Fibroblast of lung (primary cell): Measurements from ENCODE around the gene AKR7A3. TPM values are rescaled to one million over a fixed set of nuclear protein-coding genes. Genes with fewer than 3 reads are reported as not detected.
A peak's percentile ranks its signal among the peaks of the same experiment; 100 is the strongest.

Experiments
- DNase-seq, 2 donors: peaks; one replicate each; pipeline versions ENCODE4 v3.0.0 to v3.0.0-alpha.2; 2010; ENCODE audit warnings: low read depth in 2 of 2
- H2AFZ ChIP-seq: 2 replicates; pipeline ENCODE4 v1.5.1; 2012; ENCODE audit warnings: low read length, control low read depth, inconsistent platforms
- H3K27ac ChIP-seq: 2 replicates; pipeline ENCODE4 v1.5.1; 2011; ENCODE audit warnings: low read length, control low read depth; ENCODE audit not compliant: insufficient read depth
- H3K27me3 ChIP-seq: 2 replicates; pipeline ENCODE4 v1.5.1; 2011; ENCODE audit warnings: mild to moderate bottlenecking, low read length; ENCODE audit not compliant: control insufficient read depth, insufficient read depth
- H3K36me3 ChIP-seq: 2 replicates; pipeline ENCODE4 v1.5.1; 2011; ENCODE audit warnings: low read length; ENCODE audit not compliant: control insufficient read depth, insufficient read depth
- H3K4me1 ChIP-seq: 2 replicates; pipeline ENCODE4 v1.5.1; 2011; ENCODE audit warnings: low read length; ENCODE audit not compliant: control insufficient read depth, insufficient read depth; ENCODE audit errors: extremely low read depth
- H3K4me2 ChIP-seq: 2 replicates; pipeline ENCODE4 v1.5.1; 2011; ENCODE audit warnings: low read length, control low read depth; ENCODE audit not compliant: insufficient read depth; ENCODE audit errors: extremely low read depth
- H3K4me3 ChIP-seq, 4 experiments: fragments of 200-600 bp in 1 of 4; sonication (generic) in 1 of 4; replicated peaks in 1 of 4; 2 replicates each; pipeline ENCODE4 v1.5.1; 2011 to 2016; ENCODE audit warnings: low read length in 4 of 4, low read depth in 3 of 4, mild to moderate bottlenecking in 3 of 4, control low read depth in 2 of 4, inconsistent platforms in 1 of 4, mixed read lengths in 1 of 4; ENCODE audit not compliant: insufficient read depth in 1 of 4; ENCODE audit errors: control extremely low read depth in 1 of 4
- H3K79me2 ChIP-seq: 2 replicates; pipeline ENCODE4 v1.5.1; 2012; ENCODE audit warnings: mild to moderate bottlenecking, low read length, inconsistent platforms; ENCODE audit not compliant: control insufficient read depth, insufficient read depth
- H3K9ac ChIP-seq: 2 replicates; pipeline ENCODE4 v1.5.1; 2011; ENCODE audit warnings: mild to moderate bottlenecking, low read length, control low read depth; ENCODE audit not compliant: insufficient read depth
- H3K9me3 ChIP-seq: 2 replicates; pipeline ENCODE4 v1.5.1; 2012; ENCODE audit warnings: low read depth, low read length; ENCODE audit not compliant: control insufficient read depth, insufficient read depth
- H4K20me1 ChIP-seq: 2 replicates; pipeline ENCODE4 v1.5.1; 2011; ENCODE audit warnings: low read length; ENCODE audit not compliant: control insufficient read depth, insufficient read depth; ENCODE audit errors: extremely low read depth
- EZH2 ChIP-seq: IDR thresholded peaks from 2 replicates; pipeline ENCODE4 v1.5.1; 2012; ENCODE audit warnings: low read length, control low read depth, mild to moderate bottlenecking; ENCODE audit errors: missing control alignments
- polyA plus RNA-seq, 2 donors: library from polyadenylated mRNA; depleted of rRNA in 1 of 2; stranded (reverse) in 1 of 2; unstranded in 1 of 2; fragments of >200 nt; gene quantifications; 2 replicates each; pipeline ENCODE4 v1.2.1, GENCODE V29; 2011 to 2012; ENCODE audit warnings: missing spikeins in 1 of 2
- total RNA-seq: library from RNA; depleted of rRNA; stranded (reverse); fragments of >200 nt; gene quantifications from 2 replicates; pipeline ENCODE4 v1.2.1, GENCODE V29; 2014
- TF ChIP-seq, protein P1 (sequence below), 2 donors: IDR thresholded peaks in 1 of 2; conservative IDR thresholded peaks in 1 of 2; 1 replicate in 1 of 2; 2 replicates in 1 of 2; pipeline ENCODE4 v1.5.1; 2011 to 2012; ENCODE audit warnings: low read length in 2 of 2, control low read depth in 1 of 2, inconsistent platforms in 1 of 2, low read depth in 1 of 2, mild to moderate bottlenecking in 1 of 2

AKR7A3 gene
- total and polyA plus RNA-seq, 2 donors (not counting 1 experiment from before 2014, with no cell fraction given) = 0.12 to 0.33 TPM

DNA sequence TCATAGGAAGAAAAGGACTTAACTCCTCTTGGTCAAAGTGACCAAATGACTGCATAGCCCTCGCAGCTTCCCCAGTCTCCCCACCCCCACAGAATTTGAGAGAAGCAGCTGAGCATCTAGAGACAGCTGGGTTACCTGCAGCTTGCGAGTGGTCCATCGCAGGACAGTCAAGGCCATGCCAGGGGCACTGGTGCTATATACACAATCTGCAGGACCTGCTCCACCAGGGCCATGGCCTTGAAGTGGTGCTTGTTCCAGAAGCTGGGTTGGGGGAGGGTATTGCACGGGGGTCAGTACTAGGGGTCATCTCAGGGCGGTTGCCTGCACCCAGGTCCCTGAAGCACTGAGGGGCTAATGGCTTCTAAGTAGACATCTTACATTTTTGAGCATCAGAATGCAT lies 26.5 kb downstream of the AKR7A3 start:
- Histone ChIP-seq H3K79me2 (no peaks in the 10 kb centered on the region), H3K27me3 (no peaks in the 10 kb centered on the region), H2AFZ (no peak overlapping the region), H3K9me3 (no peaks in the 10 kb centered on the region), H3K36me3 (peaks cover 13% of the 10 kb centered on the region), H3K9ac (no peak overlapping the region), H3K4me1 (peaks cover 6% of the 10 kb centered on the region), H3K4me3 (no peak overlapping the region), H4K20me1 (no peaks in the 10 kb centered on the region), H3K27ac (no peak overlapping the region), H3K4me2 (no peak overlapping the region)
- TF ChIP-seq, protein P1, sequence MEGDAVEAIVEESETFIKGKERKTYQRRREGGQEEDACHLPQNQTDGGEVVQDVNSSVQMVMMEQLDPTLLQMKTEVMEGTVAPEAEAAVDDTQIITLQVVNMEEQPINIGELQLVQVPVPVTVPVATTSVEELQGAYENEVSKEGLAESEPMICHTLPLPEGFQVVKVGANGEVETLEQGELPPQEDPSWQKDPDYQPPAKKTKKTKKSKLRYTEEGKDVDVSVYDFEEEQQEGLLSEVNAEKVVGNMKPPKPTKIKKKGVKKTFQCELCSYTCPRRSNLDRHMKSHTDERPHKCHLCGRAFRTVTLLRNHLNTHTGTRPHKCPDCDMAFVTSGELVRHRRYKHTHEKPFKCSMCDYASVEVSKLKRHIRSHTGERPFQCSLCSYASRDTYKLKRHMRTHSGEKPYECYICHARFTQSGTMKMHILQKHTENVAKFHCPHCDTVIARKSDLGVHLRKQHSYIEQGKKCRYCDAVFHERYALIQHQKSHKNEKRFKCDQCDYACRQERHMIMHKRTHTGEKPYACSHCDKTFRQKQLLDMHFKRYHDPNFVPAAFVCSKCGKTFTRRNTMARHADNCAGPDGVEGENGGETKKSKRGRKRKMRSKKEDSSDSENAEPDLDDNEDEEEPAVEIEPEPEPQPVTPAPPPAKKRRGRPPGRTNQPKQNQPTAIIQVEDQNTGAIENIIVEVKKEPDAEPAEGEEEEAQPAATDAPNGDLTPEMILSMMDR (conservative IDR thresholded peaks at IDR 0.05 in 1 of 2, IDR thresholded peaks at IDR 0.05 in 1 of 2; ENCODE audit: low read depth in 1 of 2, low read length in 2 of 2) = no peak
- TF ChIP-seq EZH2 = no peak
- no peak for DNase-seq

GRCh38 chr1:19260211-19261138 lies 28.1 kb downstream of the AKR7A3 start:
- Histone ChIP-seq H4K20me1 (no peaks in the 10 kb centered on the region), H3K9ac (no peak overlapping the region), H3K4me1 (peaks cover 6% of the 10 kb centered on the region), H3K27me3 (no peaks in the 10 kb centered on the region), H3K9me3 (no peaks in the 10 kb centered on the region), H2AFZ (no peak overlapping the region), H3K36me3 (peaks cover 15% of the 10 kb centered on the region), H3K79me2 (peaks cover 2% of the 10 kb centered on the region), H3K27ac (peak overlapping the region; percentile 50), H3K4me3 (no peak overlapping the region), H3K4me2 (peak overlapping the region; percentile 21)
- no peak for TF ChIP-seq EZH2
- TF ChIP-seq, protein P1 (conservative IDR thresholded peaks at IDR 0.05 in 1 of 2, IDR thresholded peaks at IDR 0.05 in 1 of 2; ENCODE audit: low read depth in 1 of 2, low read length in 2 of 2) = no peak
- DNase-seq = peak; percentile 69 to 89

- Histone ChIP-seq H3K4me1 (peaks cover 8% of the 10 kb centered on the region), H3K4me3 (no peak overlapping the region), H4K20me1 (no peaks in the 10 kb centered on the region), H3K9me3 (no peaks in the 10 kb centered on the region), H3K27ac (no peak overlapping the region), H3K27me3 (no peaks in the 10 kb centered on the region), H3K36me3 (peaks cover 15% of the 10 kb centered on the region), H3K9ac (no peak overlapping the region), H3K4me2 (no peak overlapping the region), H3K79me2 (peaks cover 22% of the 10 kb centered on the region), H2AFZ (no peak overlapping the region)
- DNase-seq = no peak
- TF ChIP-seq, protein P1 (conservative IDR thresholded peaks at IDR 0.05 in 1 of 2, IDR thresholded peaks at IDR 0.05 in 1 of 2; ENCODE audit: low read depth in 1 of 2, low read length in 2 of 2) = no peak
- TF ChIP-seq EZH2 = no peak
Measured at GRCh38 chr1:19258353-19258752, 30.2 kb downstream of the AKR7A3 start.
